H9 (cell line): ENCODE measurements around the gene NKX1-1. TPM values are rescaled to one million over a fixed set of nuclear protein-coding genes. Genes with fewer than 3 reads are reported as not detected.

Experiments used
- DNase-seq: peaks from one replicate; pipeline ENCODE4 v3.0.0-alpha.2; 2017
- H2AFZ ChIP-seq: one replicate; pipeline ENCODE4 v1.6.1; 2013; ENCODE audit warnings: mild to moderate bottlenecking, low read length, control low read depth, moderate library complexity
- H2AK5ac ChIP-seq: 2 replicates; pipeline ENCODE4 v1.6.1; 2013; ENCODE audit warnings: low read length, control low read depth, mixed read lengths; ENCODE audit not compliant: insufficient read length
- H2BK120ac ChIP-seq: one replicate; pipeline ENCODE4 v1.6.1; 2013; ENCODE audit warnings: low read depth, mild to moderate bottlenecking, low read length, control low read depth, inconsistent platforms; ENCODE audit not compliant: poor library complexity, severe bottlenecking
- H2BK12ac ChIP-seq: 2 replicates; pipeline ENCODE4 v1.6.1; 2013; ENCODE audit warnings: low read length, control low read depth, mixed read lengths, low read depth; ENCODE audit not compliant: insufficient read length
- H2BK15ac ChIP-seq: 2 replicates; pipeline ENCODE4 v1.6.1; 2013; ENCODE audit warnings: low read depth, low read length, control low read depth
- H2BK20ac ChIP-seq: one replicate; pipeline ENCODE4 v1.6.1; 2013; ENCODE audit warnings: low read depth, mild to moderate bottlenecking, low read length, control low read depth, inconsistent platforms; ENCODE audit not compliant: poor library complexity, severe bottlenecking
- H2BK5ac ChIP-seq: 2 replicates; pipeline ENCODE4 v1.6.1; 2013; ENCODE audit warnings: low read length, control low read depth, mixed read lengths; ENCODE audit not compliant: insufficient read length
- H3K14ac ChIP-seq: 2 replicates; pipeline ENCODE4 v1.6.1; 2013; ENCODE audit warnings: low read length, control low read depth; ENCODE audit not compliant: insufficient read depth
- H3K18ac ChIP-seq: 2 replicates; pipeline ENCODE4 v1.6.1; 2013; ENCODE audit warnings: low read depth, mild to moderate bottlenecking, mixed read lengths, low read length, control low read depth; ENCODE audit not compliant: insufficient read length
- H3K23ac ChIP-seq: 2 replicates; pipeline ENCODE4 v1.6.1; 2013; ENCODE audit warnings: low read length, control low read depth, mixed read lengths, low read depth; ENCODE audit not compliant: insufficient read length
- H3K23me2 ChIP-seq: 2 replicates; pipeline ENCODE4 v1.6.1; 2013; ENCODE audit warnings: low read depth, mild to moderate bottlenecking, mixed read lengths, low read length, control low read depth; ENCODE audit not compliant: insufficient read length, poor library complexity, severe bottlenecking
- H3K27ac ChIP-seq: 2 replicates; pipeline ENCODE4 v1.5.1; 2013; ENCODE audit warnings: low read length, control low read depth, mixed read lengths, low read depth; ENCODE audit not compliant: insufficient read length
- H3K27me3 ChIP-seq: 2 replicates; pipeline ENCODE4 v1.6.1; 2013; ENCODE audit warnings: low read length, control low read depth, inconsistent platforms; ENCODE audit not compliant: insufficient read depth
- H3K4ac ChIP-seq: 2 replicates; pipeline ENCODE4 v1.6.1; 2013; ENCODE audit warnings: low read depth, mild to moderate bottlenecking, control low read depth, inconsistent platforms, low read length, moderate library complexity
- H3K4me1 ChIP-seq: 2 replicates; pipeline ENCODE4 v1.6.1; 2013; ENCODE audit warnings: low read length, control low read depth, inconsistent platforms; ENCODE audit not compliant: insufficient read depth
- H3K4me2 ChIP-seq: 2 replicates; pipeline ENCODE4 v1.6.1; 2013; ENCODE audit warnings: low read length, control low read depth, mixed read lengths; ENCODE audit not compliant: insufficient read length, insufficient read depth
- H3K56ac ChIP-seq: 2 replicates; pipeline ENCODE4 v1.6.1; 2013; ENCODE audit warnings: low read depth, mild to moderate bottlenecking, mixed read lengths, low read length, control low read depth; ENCODE audit not compliant: insufficient read length
- H3K79me1 ChIP-seq: 2 replicates; pipeline ENCODE4 v1.6.1; 2013; ENCODE audit warnings: low read depth, mild to moderate bottlenecking, moderate library complexity, low read length, control low read depth, inconsistent platforms; ENCODE audit not compliant: insufficient read depth, poor library complexity, severe bottlenecking
- H3K79me2 ChIP-seq: 2 replicates; pipeline ENCODE4 v1.6.1; 2013; ENCODE audit warnings: low read length, control low read depth, inconsistent platforms; ENCODE audit not compliant: insufficient read depth
- H3K9ac ChIP-seq: 2 replicates; pipeline ENCODE4 v1.6.1; 2013; ENCODE audit warnings: low read length, control low read depth, mixed read lengths; ENCODE audit not compliant: insufficient read length; ENCODE audit errors: extremely low read depth
- H3K9me3 ChIP-seq: one replicate; pipeline ENCODE4 v1.6.1; 2013; ENCODE audit warnings: low read depth, low read length, inconsistent platforms; ENCODE audit not compliant: control insufficient read depth
- H3T11ph ChIP-seq: one replicate; pipeline ENCODE4 v1.6.1; 2013; ENCODE audit warnings: mild to moderate bottlenecking, low read length, control low read depth, inconsistent platforms
- H4K20me1 ChIP-seq: one replicate; pipeline ENCODE4 v1.6.1; 2013; ENCODE audit not compliant: control insufficient read depth, insufficient read length, insufficient read depth
- H4K5ac ChIP-seq: 2 replicates; pipeline ENCODE4 v1.6.1; 2013; ENCODE audit warnings: low read depth, mild to moderate bottlenecking, mixed read lengths, low read length, control low read depth; ENCODE audit not compliant: insufficient read length
- H4K8ac ChIP-seq: replicated peaks from 2 replicates; pipeline ENCODE4 v1.6.1; 2013; ENCODE audit warnings: low read length, control low read depth, mixed read lengths, low read depth; ENCODE audit not compliant: insufficient read length
- H4K91ac ChIP-seq: 2 replicates; pipeline ENCODE4 v1.6.1; 2013; ENCODE audit warnings: low read depth, mild to moderate bottlenecking, moderate library complexity, mixed read lengths, low read length, control low read depth; ENCODE audit not compliant: insufficient read length
- H3K27ac Mint-ChIP-seq, 3 experiments: 2 replicates in 2 of 3; 3 replicates in 1 of 3; pipeline ENCODE4 v1.8.0; 2020 to 2021; ENCODE audit warnings: mixed read lengths in 3 of 3, mild to moderate bottlenecking in 1 of 3, moderate library complexity in 1 of 3
- H3K27me3 Mint-ChIP-seq: 2 replicates; pipeline ENCODE4 v1.8.0; 2021; ENCODE audit warnings: low read depth, mild to moderate bottlenecking, moderate library complexity, mixed read lengths
- H3K36me3 Mint-ChIP-seq, 3 experiments: 2 replicates in 2 of 3; 3 replicates in 1 of 3; pipeline ENCODE4 v1.8.0; 2020 to 2021; ENCODE audit warnings: low read depth in 3 of 3, mixed read lengths in 3 of 3; ENCODE audit not compliant: insufficient read depth in 1 of 3
- H3K4me1 Mint-ChIP-seq, 2 experiments: 2 replicates each; pipeline ENCODE4 v1.8.0; 2020; ENCODE audit warnings: mixed read lengths in 2 of 2
- H3K4me3 Mint-ChIP-seq, 2 experiments: 2 replicates in 1 of 2; 3 replicates in 1 of 2; pipeline ENCODE4 v1.8.0; 2020 to 2021; ENCODE audit warnings: mild to moderate bottlenecking in 2 of 2, mixed read lengths in 2 of 2, moderate library complexity in 1 of 2
- H3K9me3 Mint-ChIP-seq, 2 experiments: 2 replicates in 1 of 2; 3 replicates in 1 of 2; pipeline ENCODE4 v1.8.0; 2020; ENCODE audit warnings: mild to moderate bottlenecking in 2 of 2, mixed read lengths in 2 of 2, moderate library complexity in 1 of 2
- WGBS: extraction: QIAGEN DNeasy Blood & Tissue Kit; methylation state at CpG from one replicate; pipeline ENCODE4 v1.1.7; 2013; ENCODE audit warnings: missing lambda C conversion rate, low lambda C conversion rate, mixed read lengths; ENCODE audit not compliant: insufficient read length; ENCODE audit errors: extremely low coverage; 5-methylcytosine and 5-hydroxymethylcytosine counted together
- total RNA-seq: library from RNA; stranded (reverse); gene quantifications from 2 replicates; pipeline ENCODE4 v1.2.1, GENCODE V29; 2021
- TF ChIP-seq, protein P1 (sequence below): fragments of 200-600 bp; sonication (generic); conservative IDR thresholded peaks from 3 replicates; pipeline ENCODE4 v1.8.0; 2021; ENCODE audit warnings: antibody characterized with exemption, mild to moderate bottlenecking

Gene NKX1-1
- total RNA-seq, 1 experiment from 2014 or later = not detected

DNA sequence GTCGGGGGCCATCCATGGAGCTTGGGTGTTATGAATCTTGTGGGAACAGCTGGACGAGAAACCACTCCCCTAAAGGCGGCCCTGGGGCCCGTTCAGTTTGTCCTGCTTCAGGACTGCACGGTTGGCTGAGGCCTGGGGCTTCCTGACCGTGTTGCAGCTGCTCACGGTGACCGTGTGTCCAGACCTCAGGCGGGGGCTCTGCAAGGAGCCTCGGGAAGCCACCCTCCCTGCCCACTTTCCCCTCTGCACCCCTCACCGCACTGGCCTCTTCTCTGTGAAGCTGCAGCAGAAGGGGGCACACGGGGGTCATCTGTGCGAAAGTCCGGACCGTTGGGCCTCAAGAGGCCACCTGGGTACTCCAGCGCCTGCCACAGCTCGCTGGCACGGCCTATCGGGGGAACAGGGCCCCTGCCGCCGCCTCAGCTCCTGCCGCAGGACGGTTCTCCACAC lies 29.8 kb downstream of the NKX1-1 start:
- Histone ChIP-seq H3K56ac (no peak overlapping the region), H2BK20ac (no peak overlapping the region), H3T11ph (no peak overlapping the region), H2BK5ac (no peak overlapping the region), H3K4me2 (no peak overlapping the region), H2BK120ac (no peak overlapping the region), H3K4ac (no peak overlapping the region), H3K27me3 (no peaks in the 10 kb centered on the region), H3K27ac (no peak overlapping the region), H4K5ac (no peak overlapping the region), H2BK15ac (no peak overlapping the region), H4K91ac (no peak overlapping the region), H3K23me2 (no peaks in the 10 kb centered on the region), H2AK5ac (no peak overlapping the region), H3K79me1 (no peaks in the 10 kb centered on the region), H2AFZ (no peak overlapping the region), H4K20me1 (peaks cover 3% of the 10 kb centered on the region), H4K8ac (no peak overlapping the region), H3K79me2 (no peaks in the 10 kb centered on the region), H3K9ac (no peak overlapping the region), H3K9me3 (no peaks in the 10 kb centered on the region), H2BK12ac (no peak overlapping the region), H3K4me1 (no peaks in the 10 kb centered on the region), H3K23ac (no peak overlapping the region), H3K14ac (no peak overlapping the region), H3K18ac (no peak overlapping the region)
- no peaks in the 10 kb centered on the region for H3K27me3 Mint-ChIP-seq
- no CpG with 5 or more reads among the region's 23 CpGs for WGBS
- H3K4me3 Mint-ChIP-seq = no peak overlapping the region
- no peak overlapping the region for H3K27ac Mint-ChIP-seq
- H3K36me3 Mint-ChIP-seq = peaks cover 2 to 13% (median 10%) of the 10 kb centered on the region in 3 experiments; a peak in 5 of 7 replicates
- H3K4me1 Mint-ChIP-seq = no peaks in the 10 kb centered on the region
- H3K9me3 Mint-ChIP-seq = no peaks in the 10 kb centered on the region
- DNase-seq = no peak
- TF ChIP-seq, protein P1, sequence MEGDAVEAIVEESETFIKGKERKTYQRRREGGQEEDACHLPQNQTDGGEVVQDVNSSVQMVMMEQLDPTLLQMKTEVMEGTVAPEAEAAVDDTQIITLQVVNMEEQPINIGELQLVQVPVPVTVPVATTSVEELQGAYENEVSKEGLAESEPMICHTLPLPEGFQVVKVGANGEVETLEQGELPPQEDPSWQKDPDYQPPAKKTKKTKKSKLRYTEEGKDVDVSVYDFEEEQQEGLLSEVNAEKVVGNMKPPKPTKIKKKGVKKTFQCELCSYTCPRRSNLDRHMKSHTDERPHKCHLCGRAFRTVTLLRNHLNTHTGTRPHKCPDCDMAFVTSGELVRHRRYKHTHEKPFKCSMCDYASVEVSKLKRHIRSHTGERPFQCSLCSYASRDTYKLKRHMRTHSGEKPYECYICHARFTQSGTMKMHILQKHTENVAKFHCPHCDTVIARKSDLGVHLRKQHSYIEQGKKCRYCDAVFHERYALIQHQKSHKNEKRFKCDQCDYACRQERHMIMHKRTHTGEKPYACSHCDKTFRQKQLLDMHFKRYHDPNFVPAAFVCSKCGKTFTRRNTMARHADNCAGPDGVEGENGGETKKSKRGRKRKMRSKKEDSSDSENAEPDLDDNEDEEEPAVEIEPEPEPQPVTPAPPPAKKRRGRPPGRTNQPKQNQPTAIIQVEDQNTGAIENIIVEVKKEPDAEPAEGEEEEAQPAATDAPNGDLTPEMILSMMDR = no peak
